ENCODE measurements around the gene SPAG16.

- no peak for TF ChIP-seq CTCF (IDR thresholded peaks at IDR 0.05)
- no peak for TF ChIP-seq POLR2A (IDR thresholded peaks at IDR 0.05)
These were observed 896.4 kb downstream of the SPAG16 start for GRCh38 chr2:214180686-214181085.
